Mesothelial cell of epicardium (in vitro differentiated cells): ENCODE data around the gene ABI3. TPM values are rescaled to one million over a fixed set of nuclear protein-coding genes. Genes with fewer than 3 reads are reported as not detected.
"Not testable (repeated sequence)": the region's sequence is repeated elsewhere in the genome, so short reads cannot be mapped to it uniquely, and the experiment has no call there.

Experiments
- DNase-seq, 2 experiments: peaks; one replicate each; pipeline ENCODE4 v3.0.0; 2021; ENCODE audit warnings: low spot score in 2 of 2; ENCODE audit not compliant: unreplicated experiment in 2 of 2
- H3K27ac Mint-ChIP-seq: 2 replicates; pipeline ENCODE4 v1.8.0; 2021; ENCODE audit warnings: mixed read lengths
- H3K27me3 Mint-ChIP-seq: 2 replicates; pipeline ENCODE4 v1.8.0; 2021; ENCODE audit warnings: low read depth, mixed read lengths
- H3K36me3 Mint-ChIP-seq: 2 replicates; pipeline ENCODE4 v1.8.0; 2021; ENCODE audit warnings: mixed read lengths
- H3K4me1 Mint-ChIP-seq: 2 replicates; pipeline ENCODE4 v1.8.0; 2021; ENCODE audit warnings: mixed read lengths
- H3K4me3 Mint-ChIP-seq: 2 replicates; pipeline ENCODE4 v1.8.0; 2021; ENCODE audit warnings: mild to moderate bottlenecking, moderate library complexity, mixed read lengths
- H3K9me3 Mint-ChIP-seq: 2 replicates; pipeline ENCODE4 v1.8.0; 2021; ENCODE audit warnings: mixed read lengths
- CTCF ChIP-seq: fragments of 200-600 bp; sonication (generic); IDR thresholded peaks from one replicate; pipeline ENCODE4 v1.5.0; 2021; ENCODE audit warnings: antibody characterized with exemption; ENCODE audit not compliant: unreplicated experiment
- total RNA-seq: library from RNA; stranded (reverse); gene quantifications from 3 replicates; pipeline ENCODE4 v1.2.1, GENCODE V29; 2021

ABI3 gene
- total RNA-seq, result 0.51 to 1.3 TPM (median 0.69 TPM) in 3 replicates

DNA sequence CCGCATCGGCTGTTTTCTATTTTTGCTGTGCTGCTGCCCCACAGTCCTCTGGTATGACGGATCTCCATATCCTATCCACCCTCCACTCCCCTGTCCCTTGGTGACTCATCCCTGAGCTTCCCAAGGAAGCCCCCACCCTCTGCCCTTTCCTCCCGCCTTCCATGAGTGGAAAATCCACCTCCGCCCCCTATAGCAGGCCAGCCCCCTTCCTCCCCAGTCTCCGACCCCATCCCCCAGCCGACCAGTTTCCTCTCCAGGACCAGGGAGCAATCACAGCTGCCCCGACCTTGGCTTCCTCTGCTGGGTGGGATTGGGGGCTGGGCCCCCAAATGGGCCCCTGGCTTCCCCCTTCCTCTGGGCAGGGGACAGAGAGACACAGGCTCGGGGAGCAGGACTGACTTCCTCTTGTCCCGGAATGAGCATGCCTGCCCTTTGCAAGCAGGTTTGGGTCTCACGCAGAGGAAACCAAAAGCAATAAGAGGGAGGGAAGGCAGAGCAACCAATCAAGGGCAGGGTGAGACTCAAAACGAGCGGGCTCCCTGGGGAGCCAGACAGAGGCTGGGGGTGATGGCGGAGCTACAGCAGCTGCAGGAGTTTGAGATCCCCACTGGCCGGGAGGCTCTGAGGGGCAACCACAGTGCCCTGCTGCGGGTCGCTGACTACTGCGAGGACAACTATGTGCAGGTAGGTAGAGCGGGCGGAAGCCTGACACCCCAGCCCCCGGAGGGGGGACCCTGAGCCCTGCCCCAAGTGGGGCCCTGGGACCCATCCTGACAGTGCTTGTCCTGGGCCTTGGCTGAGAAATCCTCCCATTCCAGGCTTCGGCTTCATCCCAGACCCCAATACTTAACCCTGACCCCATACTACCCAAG is at the start of gene ABI3, which contains the start of gene GNGT2:
Gene ABI3, plus strand, starts transcription at position 550 of the 872 bp plus-strand sequence. Its CDS starts 18 bp downstream, at position 568.
Gene GNGT2, minus strand, starts transcription at position 417 of the 872 bp plus-strand sequence. CDS start 3,152 bp downstream, outside the sequence.
- peak within 1 kb of the TSS; percentile 66 for H3K27ac Mint-ChIP-seq
- H3K4me3 Mint-ChIP-seq, result peak within 1 kb of the TSS; percentile 46
- no peak for TF ChIP-seq CTCF
- no peaks in the 10 kb centered on the region for H3K9me3 Mint-ChIP-seq
- peaks cover 5% of the 10 kb centered on the region for H3K4me1 Mint-ChIP-seq
- DNase-seq, result no peak
- H3K36me3 Mint-ChIP-seq, result no peaks in the 10 kb centered on the region
- peaks cover 35% of the 10 kb centered on the region for H3K27me3 Mint-ChIP-seq

DNA sequence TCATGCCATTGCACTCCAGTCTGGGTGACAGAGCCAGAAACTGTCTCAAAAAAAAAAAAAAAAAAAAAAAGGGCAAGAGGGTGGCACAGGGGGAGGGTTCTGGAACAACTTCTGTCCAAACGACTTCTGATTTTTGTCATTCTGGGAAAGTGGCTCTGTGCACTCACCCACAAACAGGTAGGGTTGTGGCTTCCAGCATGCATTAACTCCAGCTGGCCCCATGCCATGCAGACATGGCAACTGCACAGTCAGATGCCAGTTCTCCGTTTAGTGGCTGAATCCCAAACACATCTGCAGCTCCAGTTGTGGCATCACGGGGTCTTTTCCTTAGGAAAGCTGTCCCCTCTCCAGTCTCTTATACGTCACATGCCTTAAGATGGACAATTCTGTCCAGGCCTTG is 47.6 kb upstream of the ABI3 start:
- Mint-ChIP-seq H3K36me3 (no peaks in the 10 kb centered on the region), H3K4me3 (no peak overlapping the region), H3K9me3 (no peaks in the 10 kb centered on the region), H3K27me3 (peaks cover 63% of the 10 kb centered on the region), H3K27ac (no peak overlapping the region), H3K4me1 (no peaks in the 10 kb centered on the region)
- TF ChIP-seq CTCF, result no peak
- no peak for DNase-seq

DNA sequence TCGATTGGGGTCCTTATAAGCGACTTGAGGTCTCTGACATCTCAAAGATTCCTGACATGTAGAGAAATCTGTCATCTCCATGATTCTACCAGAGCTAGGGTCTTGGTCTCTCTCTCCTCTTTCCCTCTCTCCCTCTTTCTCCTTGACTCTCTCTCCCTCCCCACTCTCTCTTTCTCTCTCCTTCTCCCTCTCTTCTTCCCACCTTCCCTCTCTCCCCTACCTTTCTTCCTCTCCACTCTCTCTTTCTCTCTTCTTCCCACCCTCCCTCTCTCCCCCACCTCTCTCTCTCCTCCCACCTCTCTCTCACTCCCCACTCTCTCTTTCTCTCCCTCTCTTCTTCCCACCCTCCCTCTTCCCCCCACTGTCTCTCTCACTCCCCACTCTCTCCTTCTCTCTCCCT is 45.4 kb upstream of the ABI3 start:
- H3K9me3 Mint-ChIP-seq, result no peaks in the 10 kb centered on the region
- H3K27ac Mint-ChIP-seq, result no peak overlapping the region
- TF ChIP-seq CTCF, result no peak
- H3K36me3 Mint-ChIP-seq, result no peaks in the 10 kb centered on the region
- no peak overlapping the region for H3K4me3 Mint-ChIP-seq
- no peaks in the 10 kb centered on the region for H3K4me1 Mint-ChIP-seq
- H3K27me3 Mint-ChIP-seq, result peaks cover 61% of the 10 kb centered on the region
- no peak for DNase-seq

GRCh38 chr17:49168706-49169105 is 41.8 kb upstream of the ABI3 start:
- Mint-ChIP-seq H3K4me1 (no peaks in the 10 kb centered on the region), H3K36me3 (no peaks in the 10 kb centered on the region), H3K27me3 (peaks cover 64% of the 10 kb centered on the region), H3K4me3 (no peak overlapping the region), H3K27ac (no peak overlapping the region), H3K9me3 (peaks cover 16% of the 10 kb centered on the region)
- TF ChIP-seq CTCF, result no peak
- no peak for DNase-seq

GRCh38 chr17:49170216-49170615 is 40.3 kb upstream of the ABI3 start:
- Mint-ChIP-seq H3K4me1 (no peaks in the 10 kb centered on the region), H3K9me3 (peaks cover 28% of the 10 kb centered on the region), H3K4me3 (no peak overlapping the region), H3K27me3 (peaks cover 55% of the 10 kb centered on the region), H3K36me3 (no peaks in the 10 kb centered on the region), H3K27ac (no peak overlapping the region)
- no peak for TF ChIP-seq CTCF
- no peak for DNase-seq

DNA sequence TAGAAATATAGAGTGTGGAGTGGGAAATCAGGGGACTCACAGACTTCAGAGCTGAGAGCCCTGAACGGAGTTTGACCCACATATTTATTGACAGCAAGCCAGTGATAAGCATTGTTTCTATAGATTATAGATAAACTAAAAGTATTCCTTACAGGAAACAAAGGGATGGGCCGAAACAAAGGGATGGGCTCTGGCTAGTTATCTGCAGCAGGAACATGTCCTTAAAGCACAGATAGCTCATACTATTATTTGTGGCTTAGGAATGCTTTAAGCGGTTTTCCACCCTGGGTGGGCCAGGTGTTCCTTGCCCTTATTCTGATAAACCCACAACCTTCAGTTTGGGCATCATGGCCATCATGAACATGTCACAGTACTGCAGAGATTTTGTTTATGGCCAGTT is 39.8 kb upstream of the ABI3 start:
- H3K36me3 Mint-ChIP-seq, DNase-seq, H3K27ac Mint-ChIP-seq, H3K4me1 Mint-ChIP-seq, H3K4me3 Mint-ChIP-seq: not testable (repeated sequence)
- peaks cover 51% of the 10 kb centered on the region for H3K27me3 Mint-ChIP-seq
- peaks cover 33% of the 10 kb centered on the region for H3K9me3 Mint-ChIP-seq

DNA sequence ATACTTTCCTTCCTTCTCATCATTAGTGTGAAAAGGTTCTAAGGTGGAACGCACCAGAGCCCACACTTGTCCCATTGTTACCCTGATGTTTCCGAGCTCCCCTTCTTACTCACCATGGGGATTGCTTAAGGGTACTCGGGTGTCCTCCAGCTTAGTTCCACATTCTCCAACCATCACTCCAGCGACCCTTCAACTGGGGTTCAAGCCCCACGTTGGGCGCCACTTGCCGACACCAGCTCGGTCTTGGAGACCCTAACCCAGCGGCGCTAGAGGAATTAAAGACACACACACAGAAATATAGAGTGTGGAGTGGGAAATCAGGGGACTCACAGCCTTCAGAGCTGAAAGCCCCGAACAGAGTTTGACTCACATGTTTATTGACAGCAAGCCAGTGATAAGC is 34.5 kb upstream of the ABI3 start:
- peaks cover 49% of the 10 kb centered on the region for H3K9me3 Mint-ChIP-seq
- peaks cover 13% of the 10 kb centered on the region for H3K27me3 Mint-ChIP-seq
- not testable (repeated sequence) for H3K36me3 Mint-ChIP-seq, H3K4me1 Mint-ChIP-seq, DNase-seq, H3K27ac Mint-ChIP-seq, H3K4me3 Mint-ChIP-seq
